HG02571 (cell line): ENCODE results near the gene VGLL2.
"Not testable (repeated sequence)": the region's sequence is repeated elsewhere in the genome, so short reads cannot be mapped to it uniquely, and the experiment has no call there.

Experiments used
- ATAC-seq: cut with Tn5 transposase; IDR thresholded peaks from one replicate; pipeline ENCODE4 v1.9.1; 2021; ENCODE audit warnings: mild to moderate bottlenecking, moderate library complexity; ENCODE audit not compliant: unreplicated experiment

VGLL2 gene

DNA sequence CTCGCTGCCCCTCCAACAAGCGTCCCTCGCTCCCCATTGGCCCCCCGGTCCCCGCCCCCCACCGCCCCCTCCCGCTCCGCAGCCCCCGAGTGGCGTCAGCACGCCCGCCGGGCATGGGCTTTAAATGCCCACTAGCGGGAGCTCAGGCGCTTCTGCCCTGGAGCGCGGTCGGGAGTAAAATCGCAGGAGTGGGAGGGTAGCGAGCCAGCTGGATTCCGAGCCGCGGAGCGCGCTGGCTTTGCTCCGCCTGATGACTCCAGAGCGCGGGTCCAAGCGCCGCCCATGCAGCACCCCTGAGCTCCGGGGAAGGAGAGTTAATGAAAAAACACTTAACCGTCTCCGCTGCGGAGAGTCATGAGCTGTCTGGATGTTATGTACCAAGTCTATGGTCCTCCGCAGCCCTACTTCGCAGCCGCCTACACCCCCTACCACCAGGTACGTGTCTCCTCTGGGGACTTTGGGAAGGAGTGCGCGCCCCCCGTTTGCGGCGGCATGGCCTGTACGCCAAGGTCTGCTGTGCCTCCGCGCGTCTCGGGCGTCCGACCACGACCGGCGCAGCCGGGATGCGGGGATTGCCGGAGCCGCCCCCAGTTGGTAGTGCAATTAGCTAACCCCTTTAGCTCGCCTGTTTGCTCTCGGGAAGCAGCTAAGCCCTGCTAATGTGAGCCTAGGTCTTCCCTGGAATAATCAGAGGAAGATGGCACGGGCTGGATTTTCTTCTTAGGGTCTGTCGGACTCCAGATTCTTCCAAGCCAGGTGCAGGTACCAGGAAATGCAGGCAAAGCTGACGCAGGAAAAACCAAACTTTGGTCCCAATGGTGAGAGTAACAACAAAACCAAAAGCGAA, at the start of gene VGLL2:
Gene VGLL2 (plus strand): TSS at position 149 of the 847 bp plus-strand sequence. CDS start 206 bp downstream, at position 355.
- peak; percentile 16 for ATAC-seq

DNA sequence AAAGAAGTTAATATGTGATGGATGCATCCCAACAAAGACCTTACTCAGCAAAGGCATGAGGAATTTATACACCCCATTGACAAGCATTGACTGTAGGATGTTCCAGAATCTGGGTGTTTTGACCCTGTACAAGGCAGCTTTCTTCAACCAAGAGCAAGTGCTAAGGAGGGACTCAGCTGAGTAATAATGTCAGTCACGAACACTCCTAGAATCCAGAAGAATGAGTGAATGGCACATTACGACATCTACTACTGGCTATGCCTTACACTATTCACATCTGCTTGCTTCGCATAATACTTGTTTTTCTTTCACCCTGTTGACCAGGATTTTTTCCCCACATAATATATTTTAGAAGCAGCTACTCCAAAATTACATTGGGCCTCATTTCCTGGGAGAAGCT, 42.5 kb upstream of the VGLL2 start:
- no peak for ATAC-seq

DNA sequence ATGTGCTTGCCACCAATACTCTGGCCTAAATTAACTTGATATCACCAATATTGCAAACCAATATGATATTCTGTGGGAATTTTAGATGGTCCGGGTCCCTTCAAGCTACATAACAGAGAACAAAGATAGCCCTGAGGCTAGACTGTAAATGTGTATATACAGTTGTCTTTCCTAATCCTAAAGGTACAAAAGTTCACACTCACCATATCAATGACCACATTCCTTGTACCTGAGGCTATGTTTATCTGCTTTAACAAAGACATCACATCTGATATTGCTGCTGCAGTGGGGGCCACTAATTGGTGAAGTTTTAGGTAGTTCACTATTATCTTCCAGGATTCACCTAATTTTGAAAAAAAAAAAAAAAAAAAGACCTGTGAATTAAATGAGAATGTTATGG, 38.6 kb upstream of the VGLL2 start:
- no peak for ATAC-seq

GRCh38 chr6:117227245-117227962, 38.0 kb upstream of the VGLL2 start:
- no peak for ATAC-seq

GRCh38 chr6:117228202-117228601, 37.2 kb upstream of the VGLL2 start:
- ATAC-seq, result no peak

DNA sequence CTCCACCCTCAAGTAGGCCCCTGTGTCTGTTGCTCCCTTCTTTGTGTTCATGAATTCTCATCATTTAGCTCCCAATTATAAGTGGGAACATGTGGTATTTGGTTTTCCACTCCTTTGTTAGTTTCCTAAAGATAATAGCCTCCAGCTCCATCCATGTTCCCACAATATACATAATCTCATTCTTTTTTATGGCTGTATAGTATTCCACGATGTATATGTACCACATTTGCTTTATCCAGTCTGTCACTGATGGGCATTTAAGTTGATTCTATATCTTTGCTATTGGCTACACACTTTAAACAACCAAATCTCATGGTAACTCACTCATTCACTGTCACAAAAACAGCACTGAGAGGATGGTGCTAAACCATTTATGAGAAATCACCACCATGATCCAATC, 35.5 kb upstream of the VGLL2 start:
- ATAC-seq, result no peak

DNA sequence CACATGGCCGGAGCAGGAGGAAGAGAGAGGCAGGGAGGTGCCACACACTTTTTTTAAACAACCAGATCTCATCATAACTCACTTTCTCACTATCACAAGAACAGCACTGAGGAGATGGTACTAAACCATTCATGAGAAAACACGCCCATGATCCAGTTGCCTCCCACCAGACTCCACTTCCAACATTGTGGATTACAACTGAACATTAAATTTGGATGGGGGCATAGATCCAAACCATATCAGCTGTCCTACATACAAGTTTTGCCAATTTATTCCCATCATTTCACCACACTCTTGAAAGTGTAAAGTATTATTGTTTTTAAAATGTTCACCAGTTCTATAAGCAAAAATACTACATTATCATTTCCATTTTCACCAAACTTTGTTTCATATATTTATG, 33.9 kb upstream of the VGLL2 start:
- no peak for ATAC-seq

DNA sequence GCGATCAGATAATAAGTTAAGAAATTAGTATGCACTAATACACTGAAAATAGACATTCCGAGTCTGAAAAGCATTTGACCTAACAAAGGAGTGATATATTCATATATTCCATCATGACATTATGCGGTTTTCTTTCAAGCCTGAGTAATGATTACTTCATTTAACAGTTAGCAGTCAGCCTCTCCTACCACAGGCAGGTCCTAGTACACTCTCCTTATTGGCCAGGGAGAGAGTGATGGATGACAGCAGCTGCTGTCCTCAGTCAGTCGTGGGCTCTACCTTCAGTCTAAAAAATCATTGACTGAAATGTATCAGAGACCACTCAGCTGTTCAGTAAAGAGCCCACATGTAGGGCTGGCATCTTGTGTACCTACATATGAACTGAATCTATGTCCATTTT, 33.2 kb upstream of the VGLL2 start:
- ATAC-seq, result no peak

DNA sequence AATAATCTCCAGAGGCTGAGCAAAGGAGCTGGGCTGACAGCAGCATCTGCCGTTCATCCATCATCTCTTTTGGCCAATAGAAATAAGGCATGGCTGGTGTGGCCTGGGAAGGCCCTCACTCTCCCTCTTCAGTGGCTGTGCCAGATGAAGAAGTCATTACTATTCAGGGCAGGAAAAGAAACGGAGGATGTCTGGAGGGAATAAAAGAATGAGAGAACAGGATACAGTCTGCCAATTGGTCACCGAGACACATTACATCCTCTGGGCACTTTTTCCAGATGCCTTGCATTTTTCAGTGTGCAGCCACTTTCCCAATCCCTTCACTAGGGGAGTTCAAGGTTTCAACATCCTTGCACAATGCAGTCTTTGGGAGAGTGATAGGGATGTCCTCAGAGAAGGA, 32.2 kb upstream of the VGLL2 start:
- ATAC-seq, result no peak

GRCh38 chr6:117237561-117237960, 27.8 kb upstream of the VGLL2 start:
- no peak for ATAC-seq

- not testable (repeated sequence) for ATAC-seq
These were observed 20.8 kb upstream of the VGLL2 start for GRCh38 chr6:117244571-117244970.

DNA sequence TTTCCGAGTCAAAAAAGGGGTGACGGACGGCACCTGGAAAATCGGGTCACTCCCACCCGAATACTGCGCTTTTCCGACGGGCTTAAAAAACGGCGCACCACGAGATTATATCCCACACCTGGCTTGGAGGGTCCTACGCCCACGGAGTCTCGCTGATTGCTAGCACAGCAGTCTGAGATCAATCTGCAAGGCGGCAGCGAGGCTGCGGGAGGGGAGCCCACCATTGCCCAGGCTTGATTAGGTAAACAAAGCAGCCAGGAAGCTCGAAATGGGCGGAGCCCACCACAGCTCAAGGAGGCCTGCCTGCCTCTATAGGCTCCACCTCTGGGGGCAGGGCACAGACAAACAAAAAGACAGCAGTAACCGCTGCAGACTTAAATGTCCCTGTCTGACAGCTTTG, 20.4 kb upstream of the VGLL2 start:
- not testable (repeated sequence) for ATAC-seq

DNA sequence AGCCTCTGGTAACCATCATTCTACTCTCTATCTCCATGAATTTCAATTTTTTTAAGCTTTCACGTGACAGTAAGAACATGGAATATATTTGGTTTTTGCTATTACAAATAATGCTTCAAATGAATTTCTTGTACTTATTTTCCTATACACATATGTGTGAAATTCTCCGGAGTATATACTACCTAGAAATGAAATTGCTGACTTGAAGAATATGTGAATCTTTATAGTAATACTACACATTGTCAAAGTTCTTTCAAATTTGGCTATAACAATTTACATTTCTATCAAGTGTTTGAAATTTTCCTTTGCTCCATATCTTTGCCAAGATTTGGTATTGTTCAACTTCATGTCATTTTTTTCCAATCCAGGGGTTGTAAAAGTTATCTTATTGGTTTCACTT, 11.6 kb upstream of the VGLL2 start:
- ATAC-seq, result no peak

DNA sequence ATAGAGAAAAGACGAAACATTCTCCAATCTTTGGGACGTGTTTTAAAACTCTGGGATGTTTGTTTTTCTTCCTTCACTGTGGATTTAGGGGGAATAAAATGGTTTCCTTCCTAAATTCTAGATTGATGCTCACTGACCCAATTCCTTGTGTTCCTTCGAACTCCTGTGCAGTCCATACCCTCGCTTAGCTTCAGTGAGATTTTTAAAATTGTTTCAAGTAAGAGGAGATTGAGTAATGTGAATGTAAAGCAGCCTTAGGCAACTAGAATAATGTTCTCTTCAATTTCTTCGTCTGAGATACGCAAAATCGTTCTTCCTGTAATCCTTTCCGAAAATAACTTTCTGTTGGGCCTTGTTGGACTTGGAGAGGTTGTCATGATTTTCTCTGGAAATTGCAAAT, 2.6 kb upstream of the VGLL2 start:
- ATAC-seq, result no peak

- no peak for ATAC-seq
These were observed 1.9 kb upstream of the VGLL2 start for GRCh38 chr6:117263353-117263927.

- peak; percentile 9 for ATAC-seq
These were observed 1.0 kb upstream of the VGLL2 start for GRCh38 chr6:117264369-117264691.

GRCh38 chr6:117264692-117265409, 507 bp upstream of the VGLL2 start:
- ATAC-seq, result peak; percentile 54

DNA sequence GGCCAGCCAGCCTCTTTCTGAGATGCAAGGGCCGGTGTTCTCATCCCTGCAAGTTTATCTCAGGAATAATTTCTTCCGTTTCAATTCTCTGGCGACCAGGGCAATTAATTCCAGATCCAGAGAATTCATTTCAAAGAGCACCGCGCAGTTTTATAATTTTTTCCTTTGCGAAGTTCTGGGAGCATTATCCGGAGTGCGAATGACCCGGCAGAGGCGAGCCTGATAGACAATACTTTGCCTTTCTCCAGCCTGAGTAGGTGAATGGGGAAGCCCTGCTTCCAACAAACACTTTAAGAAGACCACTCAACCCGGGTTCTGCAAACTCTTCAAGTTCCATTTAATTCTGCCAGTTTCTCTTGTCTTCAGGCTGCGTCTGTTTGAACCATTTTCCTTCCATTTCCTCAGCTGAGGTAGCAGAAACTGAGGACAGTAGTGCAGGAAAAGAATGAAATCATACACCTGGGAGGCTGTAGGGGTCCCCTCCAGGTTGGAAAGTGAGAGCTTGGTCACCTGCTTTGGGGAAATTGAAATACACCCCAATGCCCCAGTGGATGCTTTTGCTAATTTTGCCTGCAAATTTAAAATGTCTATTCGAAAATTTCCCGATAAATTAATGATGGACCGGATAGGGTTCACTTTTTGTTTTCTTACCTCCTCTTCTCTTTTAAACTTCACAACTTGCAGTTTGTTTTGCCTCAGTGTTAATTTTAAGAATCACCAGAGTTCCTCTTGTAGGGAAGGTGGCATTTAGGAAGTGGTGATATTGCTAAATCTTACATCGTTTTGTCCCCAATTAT, 1.1 kb downstream of the VGLL2 start:
- ATAC-seq, result no peak

DNA sequence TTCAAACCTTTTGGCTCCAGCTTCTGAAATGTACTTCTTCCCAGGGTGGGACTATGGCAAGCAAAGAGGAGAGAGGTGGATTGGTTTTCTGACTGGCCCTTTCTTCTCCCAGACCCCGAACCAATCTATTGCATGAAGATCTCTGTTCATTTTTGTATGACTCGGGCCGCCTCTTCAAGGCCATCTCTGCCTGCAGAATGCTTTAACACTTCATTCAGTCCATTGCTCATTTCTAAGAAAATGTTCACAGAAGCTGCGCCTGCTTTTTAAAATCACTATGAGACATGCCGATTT, 1.6 kb downstream of the VGLL2 start:
- ATAC-seq, result no peak

DNA sequence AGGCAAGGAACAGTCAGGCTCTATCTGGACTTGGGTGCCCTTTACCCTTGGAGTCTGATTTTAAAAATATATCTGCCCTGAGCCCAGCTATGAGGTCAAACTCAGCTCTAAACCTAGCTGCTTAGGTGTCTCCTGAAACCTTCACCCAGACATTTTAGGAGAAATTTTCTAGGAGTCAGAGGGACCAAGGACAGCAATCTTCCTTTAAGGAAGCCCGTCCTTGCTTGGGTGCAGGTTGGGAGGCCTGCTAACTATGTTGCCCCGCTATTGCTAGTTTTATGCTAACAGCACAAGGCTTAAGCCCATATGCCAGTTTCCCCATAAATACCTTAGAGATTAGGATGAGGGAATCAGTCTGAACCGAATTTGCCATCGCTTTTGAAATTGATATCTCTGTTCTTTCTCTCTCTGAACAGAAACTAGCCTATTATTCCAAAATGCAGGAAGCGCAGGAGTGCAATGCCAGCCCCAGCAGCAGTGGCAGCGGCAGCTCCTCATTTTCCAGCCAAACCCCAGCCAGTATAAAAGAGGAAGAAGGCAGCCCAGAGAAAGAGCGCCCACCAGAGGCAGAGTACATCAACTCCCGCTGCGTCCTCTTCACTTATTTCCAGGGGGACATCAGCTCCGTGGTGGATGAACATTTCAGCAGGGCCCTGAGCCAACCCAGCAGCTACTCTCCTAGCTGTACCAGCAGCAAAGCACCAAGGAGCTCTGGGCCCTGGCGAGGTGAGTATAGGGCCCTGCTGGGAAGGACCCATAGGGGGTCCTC, 2.6 kb downstream of the VGLL2 start:
- no peak for ATAC-seq
